Endothelial cell (in vitro differentiated cells): ENCODE data around the gene UBQLN3. TPM values are rescaled to one million over a fixed set of nuclear protein-coding genes. Genes with fewer than 3 reads are reported as not detected.

ENCODE experiments used
- DNase-seq: peaks from one replicate; pipeline ENCODE4 v3.0.0; 2021; ENCODE audit warnings: low spot score
- H3K27ac Mint-ChIP-seq: one replicate; pipeline ENCODE4 v1.8.0; 2021; ENCODE audit warnings: mixed read lengths, inconsistent platforms; ENCODE audit not compliant: unreplicated experiment
- H3K27me3 Mint-ChIP-seq: one replicate; pipeline ENCODE4 v1.8.0; 2021; ENCODE audit warnings: mild to moderate bottlenecking, moderate library complexity, mixed read lengths, inconsistent platforms; ENCODE audit not compliant: unreplicated experiment
- H3K36me3 Mint-ChIP-seq: one replicate; pipeline ENCODE4 v1.8.0; 2021; ENCODE audit warnings: mild to moderate bottlenecking, low read depth, mixed read lengths, inconsistent platforms; ENCODE audit not compliant: unreplicated experiment
- H3K4me1 Mint-ChIP-seq: one replicate; pipeline ENCODE4 v1.8.0; 2021; ENCODE audit warnings: mild to moderate bottlenecking, mixed read lengths, inconsistent platforms; ENCODE audit not compliant: unreplicated experiment
- H3K4me3 Mint-ChIP-seq: one replicate; pipeline ENCODE4 v1.8.0; 2021; ENCODE audit warnings: mild to moderate bottlenecking, mixed read lengths, inconsistent platforms; ENCODE audit not compliant: unreplicated experiment
- H3K9me3 Mint-ChIP-seq: one replicate; pipeline ENCODE4 v1.8.0; 2021; ENCODE audit warnings: mixed read lengths, inconsistent platforms; ENCODE audit not compliant: unreplicated experiment
- CTCF ChIP-seq: fragments of 200-600 bp; sonication (generic); IDR thresholded peaks from one replicate; pipeline ENCODE4 v1.5.0; 2021; ENCODE audit warnings: antibody characterized with exemption; ENCODE audit not compliant: unreplicated experiment
- total RNA-seq: library from RNA; stranded (reverse); fragmentation: NEBNext Ultra II Directional; extraction: Animal tissue kit (Norgen Biotek cat#: 25700); gene quantifications from one replicate; pipeline ENCODE4 v1.2.1, GENCODE V29; 2021; ENCODE audit not compliant: unreplicated experiment

UBQLN3 gene
- total RNA-seq, 1 donor from 2014 or later, result 1.1 TPM

DNA sequence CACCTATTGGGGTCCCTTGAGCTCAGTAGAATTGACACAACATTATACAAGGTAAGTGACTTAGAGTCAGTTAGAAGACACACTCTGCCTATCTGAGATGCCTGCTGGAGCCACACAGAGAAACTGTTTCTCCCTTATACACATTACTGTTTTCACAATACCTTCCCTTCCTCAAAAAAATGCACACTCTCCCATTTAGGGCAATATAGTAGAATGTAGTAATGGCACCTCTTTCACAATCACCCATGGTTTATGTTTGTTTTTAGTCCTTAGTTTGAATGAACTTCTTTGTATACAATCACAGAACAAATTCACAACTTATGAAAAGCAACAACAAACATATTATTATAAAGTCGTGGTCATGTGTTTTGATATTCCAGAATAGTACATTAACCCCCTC, 24.3 kb upstream of the UBQLN3 start:
- no peaks in the 10 kb centered on the region for H3K36me3 Mint-ChIP-seq

GRCh38 chr11:5531053-5531831, 21.5 kb upstream of the UBQLN3 start:
- Mint-ChIP-seq H3K4me3 (no peak overlapping the region), H3K4me1 (peaks cover 9% of the 10 kb centered on the region), H3K27me3 (peaks cover 1% of the 10 kb centered on the region), H3K9me3 (no peaks in the 10 kb centered on the region), H3K36me3 (no peaks in the 10 kb centered on the region), H3K27ac (no peak overlapping the region)
- TF ChIP-seq CTCF, result no peak
- DNase-seq, result no peak

More for the DNA sequence above, 24.3 kb upstream of the UBQLN3 start:
- H3K9me3 Mint-ChIP-seq, result no peaks in the 10 kb centered on the region
- H3K27me3 Mint-ChIP-seq, result peaks cover 1% of the 10 kb centered on the region
- DNase-seq, result no peak
- H3K4me1 Mint-ChIP-seq, result peaks cover 11% of the 10 kb centered on the region
- TF ChIP-seq CTCF, result no peak
- H3K27ac Mint-ChIP-seq, result no peak overlapping the region
- H3K4me3 Mint-ChIP-seq, result no peak overlapping the region

GRCh38 chr11:5528495-5528894, 18.7 kb upstream of the UBQLN3 start:
- no peak overlapping the region for H3K27ac Mint-ChIP-seq
- H3K36me3 Mint-ChIP-seq, result no peaks in the 10 kb centered on the region
- no peaks in the 10 kb centered on the region for H3K9me3 Mint-ChIP-seq
- H3K27me3 Mint-ChIP-seq, result peaks cover 1% of the 10 kb centered on the region
- no peak for TF ChIP-seq CTCF
- no peak overlapping the region for H3K4me3 Mint-ChIP-seq
- peaks cover 13% of the 10 kb centered on the region for H3K4me1 Mint-ChIP-seq
- no peak for DNase-seq

- Mint-ChIP-seq H3K27ac (no peak overlapping the region), H3K27me3 (peaks cover 3% of the 10 kb centered on the region), H3K36me3 (peaks cover under 1% of the 10 kb centered on the region), H3K9me3 (no peaks in the 10 kb centered on the region), H3K4me1 (peaks cover 13% of the 10 kb centered on the region), H3K4me3 (no peak overlapping the region)
- DNase-seq, result no peak
- no peak for TF ChIP-seq CTCF
Observed at GRCh38 chr11:5527716-5528115, 18.0 kb upstream of the UBQLN3 start.

DNA sequence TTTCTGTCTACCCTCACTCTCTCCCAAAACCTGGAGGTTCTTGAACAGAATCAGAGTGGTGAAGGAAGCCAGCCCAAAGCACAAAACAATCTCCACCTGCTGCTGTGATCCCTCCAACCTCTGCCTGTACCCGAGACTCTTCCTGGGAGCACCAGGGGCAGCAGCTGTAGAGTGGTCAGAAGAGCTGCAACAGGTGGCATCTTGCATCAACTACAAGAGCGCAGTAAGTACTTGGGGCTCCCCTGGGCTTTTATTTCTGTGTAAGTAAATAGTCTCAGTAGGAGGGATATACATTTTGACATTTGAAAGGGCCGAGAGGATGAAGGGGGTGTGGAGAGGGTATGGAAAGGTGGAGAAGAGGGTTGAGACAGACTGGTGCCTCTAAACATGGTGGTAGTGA, 15.0 kb upstream of the UBQLN3 start:
- H3K27me3 Mint-ChIP-seq, result peaks cover 2% of the 10 kb centered on the region
- no peak for TF ChIP-seq CTCF
- no peak for DNase-seq

More for the DNA sequence above, 15.0 kb upstream of the UBQLN3 start:
- no peak overlapping the region for H3K4me3 Mint-ChIP-seq
- H3K9me3 Mint-ChIP-seq, result no peaks in the 10 kb centered on the region
- H3K36me3 Mint-ChIP-seq, result peaks cover 6% of the 10 kb centered on the region
- H3K27ac Mint-ChIP-seq, result no peak overlapping the region
- H3K4me1 Mint-ChIP-seq, result peaks cover 5% of the 10 kb centered on the region
